ENCODE results near the gene HOXC6.
"Not testable (repeated sequence)": the region's sequence is repeated elsewhere in the genome, so short reads cannot be mapped to it uniquely, and the experiment has no call there.

The HOXC6 gene

GRCh38 chr12:54060174-54060974 lies 32.1 kb downstream of the HOXC6 start:
- DNase-seq, result no peak

GRCh38 chr12:54060975-54061778 lies 32.9 kb downstream of the HOXC6 start:
- no peak for DNase-seq

- DNase-seq, result no peak
These were observed 37.4 kb downstream of the HOXC6 start for GRCh38 chr12:54065677-54066076.

GRCh38 chr12:54066408-54066807 lies 38.2 kb downstream of the HOXC6 start:
- no peak for DNase-seq

GRCh38 chr12:54068418-54069070 lies 40.3 kb downstream of the HOXC6 start:
- DNase-seq, result no peak

GRCh38 chr12:54071942-54072341 lies 43.7 kb downstream of the HOXC6 start:
- no peak for DNase-seq

- no peak for DNase-seq
These were observed 46.1 kb downstream of the HOXC6 start for GRCh38 chr12:54074308-54074707.

GRCh38 chr12:54075409-54075808 lies 47.2 kb downstream of the HOXC6 start:
- no peak for DNase-seq

- DNase-seq, result no peak
These were observed 47.7 kb downstream of the HOXC6 start for GRCh38 chr12:54075974-54076373.

- DNase-seq, result not testable (repeated sequence)
These were observed 49.6 kb downstream of the HOXC6 start for GRCh38 chr12:54077843-54078242.

- DNase-seq, result not testable (repeated sequence)
These were observed 50.9 kb downstream of the HOXC6 start for GRCh38 chr12:54079115-54079514.
